HG02588 (cell line): ENCODE measurements around the gene EFNB2.

Experiments used
- ATAC-seq: cut with Tn5 transposase; IDR thresholded peaks from one replicate; pipeline ENCODE4 v1.9.1; 2021; ENCODE audit warnings: mild to moderate bottlenecking, moderate library complexity; ENCODE audit not compliant: unreplicated experiment

EFNB2 gene

DNA sequence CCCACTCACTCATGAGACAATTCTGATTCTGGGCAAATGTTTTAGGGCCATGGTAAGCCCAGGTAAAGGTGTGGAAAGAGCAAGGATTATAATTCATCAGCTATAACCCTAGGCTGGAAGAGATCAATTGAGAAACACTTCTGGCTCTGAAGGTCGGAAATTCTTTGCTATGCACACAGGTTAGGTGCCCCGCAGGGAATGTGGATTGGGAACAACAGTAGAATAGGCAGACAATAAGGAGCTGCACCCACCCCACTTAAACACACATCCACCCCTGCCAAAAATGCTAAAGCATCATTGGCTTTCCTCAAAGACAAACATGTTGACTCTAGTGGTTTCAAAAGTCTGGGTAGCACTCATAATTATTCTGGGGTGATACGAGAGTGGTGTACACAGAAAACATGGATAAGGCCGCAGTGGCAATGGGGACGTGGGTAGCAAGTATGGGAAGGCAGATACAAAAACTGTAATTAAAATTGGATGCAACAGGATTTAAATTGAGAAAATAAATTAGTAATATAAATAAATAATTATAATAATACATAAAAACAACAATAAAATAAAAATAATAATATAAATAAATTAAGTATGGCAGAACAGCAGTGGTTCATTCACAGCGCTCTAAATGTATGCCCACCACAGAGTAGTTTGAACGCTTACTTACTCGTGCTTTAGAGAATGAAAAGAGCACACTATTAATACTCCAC lies 8.6 kb downstream of the EFNB2 start:
- no peak for ATAC-seq

DNA sequence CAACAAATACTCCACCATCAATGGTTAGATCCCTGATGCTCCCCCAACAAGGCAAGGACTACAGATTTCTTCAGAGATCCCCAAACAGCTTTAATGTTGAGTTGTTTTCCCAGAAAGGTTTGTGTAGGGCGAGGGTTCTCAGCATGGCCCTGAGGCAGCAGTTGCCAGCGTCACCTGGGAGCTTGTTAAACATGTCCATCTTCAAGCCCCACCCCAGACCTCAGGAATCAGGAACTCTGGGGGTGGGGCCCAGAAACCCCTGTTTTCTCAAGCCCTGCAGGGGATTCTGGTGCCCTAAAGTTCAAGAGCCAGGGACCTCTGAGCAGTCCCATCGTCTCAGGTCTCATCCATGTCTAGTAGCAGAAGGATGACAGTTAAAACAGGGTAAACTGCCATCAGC lies 9.6 kb downstream of the EFNB2 start:
- ATAC-seq, result no peak

DNA sequence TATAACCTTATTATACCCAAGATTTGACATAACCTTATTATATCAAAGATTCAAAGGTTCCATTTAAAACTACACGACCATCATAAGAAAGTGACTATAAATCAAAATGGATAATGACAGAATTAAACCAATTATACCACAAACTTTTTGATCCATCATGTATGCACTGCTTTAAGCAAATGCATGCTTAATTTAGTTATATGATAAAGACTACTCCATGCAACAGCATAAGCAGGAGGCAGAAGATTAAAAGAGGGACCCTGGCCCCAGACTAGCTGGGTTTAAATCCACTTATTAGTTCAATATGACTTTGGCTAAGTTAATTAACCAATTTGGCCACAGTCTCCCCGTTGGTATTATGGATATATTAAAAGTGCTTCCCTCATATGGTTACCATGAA lies 11.4 kb downstream of the EFNB2 start:
- ATAC-seq, result no peak

DNA sequence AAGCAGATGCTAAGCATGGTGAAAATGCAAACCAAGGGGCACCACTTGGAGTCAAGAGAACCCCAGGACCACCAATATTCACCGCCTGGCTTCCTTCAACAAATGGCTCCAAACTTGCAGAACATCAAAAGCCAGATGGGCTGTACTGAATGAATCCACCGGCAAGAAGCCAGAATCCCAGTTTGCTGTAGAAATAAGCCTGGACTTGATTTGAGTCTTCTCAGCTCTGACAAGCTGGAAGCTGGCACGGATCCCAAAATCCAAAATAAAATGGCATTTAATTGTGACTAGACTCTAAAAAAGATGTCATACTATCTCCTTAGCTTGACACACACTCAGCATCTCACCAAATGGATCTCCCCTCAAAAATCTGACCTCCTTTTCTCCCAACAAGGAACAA lies 11.9 kb downstream of the EFNB2 start:
- ATAC-seq, result no peak

DNA sequence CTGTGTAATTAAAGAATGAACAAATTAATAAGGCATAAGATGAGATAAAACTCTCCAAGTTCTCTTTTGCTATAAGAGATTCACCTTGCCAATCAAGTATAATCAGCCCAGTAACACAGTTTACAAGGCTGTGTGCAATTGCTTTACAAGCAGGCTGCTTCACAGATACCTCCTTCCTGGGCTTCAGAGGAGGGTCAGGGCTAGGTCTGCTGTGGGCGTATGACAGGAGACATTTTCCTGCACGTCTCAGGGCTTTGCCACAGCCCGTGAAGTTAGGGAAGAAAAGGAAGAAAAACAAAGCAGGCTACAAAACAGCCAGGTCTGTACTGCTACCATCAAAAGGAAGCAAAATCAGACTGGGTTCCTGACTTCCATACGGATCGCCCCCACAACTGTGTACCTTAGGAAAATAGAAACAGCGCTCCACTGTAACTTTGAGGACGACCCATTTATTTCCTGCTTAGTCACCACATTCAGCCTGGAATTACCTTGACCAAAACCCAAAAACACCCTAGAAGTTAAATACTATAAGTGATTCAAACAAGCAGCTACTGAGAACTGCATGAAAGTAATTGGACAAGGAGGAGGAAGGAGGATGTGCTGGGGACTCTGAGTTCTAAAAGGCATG lies 12.4 kb downstream of the EFNB2 start:
- no peak for ATAC-seq

DNA sequence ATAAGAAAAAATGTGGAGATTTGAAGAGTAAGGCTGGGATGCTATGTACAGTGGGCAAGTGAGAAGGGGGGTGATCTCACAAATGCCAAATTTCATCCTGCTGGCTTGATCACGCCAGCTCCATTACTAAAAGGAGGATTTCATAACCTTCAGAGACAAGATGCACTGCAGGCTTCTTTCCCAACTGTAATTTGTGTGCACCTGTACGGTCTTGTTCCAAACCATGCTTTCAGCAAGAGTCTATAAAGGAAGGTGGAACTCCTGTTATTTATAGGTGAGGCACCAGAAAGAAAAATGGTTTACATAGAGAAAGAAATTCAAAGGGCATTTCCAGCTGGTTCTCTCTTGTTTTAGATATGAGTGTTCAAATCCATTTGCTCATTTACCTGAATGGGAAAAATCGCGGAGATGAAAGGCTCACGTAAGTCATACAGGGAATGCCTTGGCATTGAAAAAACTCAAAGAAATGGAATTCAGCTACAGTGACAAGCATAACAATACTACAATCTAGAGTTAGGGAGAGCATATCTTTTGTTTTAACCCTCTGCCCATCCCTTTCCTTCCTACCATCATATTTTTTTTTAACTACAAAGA lies 13.3 kb downstream of the EFNB2 start:
- no peak for ATAC-seq

DNA sequence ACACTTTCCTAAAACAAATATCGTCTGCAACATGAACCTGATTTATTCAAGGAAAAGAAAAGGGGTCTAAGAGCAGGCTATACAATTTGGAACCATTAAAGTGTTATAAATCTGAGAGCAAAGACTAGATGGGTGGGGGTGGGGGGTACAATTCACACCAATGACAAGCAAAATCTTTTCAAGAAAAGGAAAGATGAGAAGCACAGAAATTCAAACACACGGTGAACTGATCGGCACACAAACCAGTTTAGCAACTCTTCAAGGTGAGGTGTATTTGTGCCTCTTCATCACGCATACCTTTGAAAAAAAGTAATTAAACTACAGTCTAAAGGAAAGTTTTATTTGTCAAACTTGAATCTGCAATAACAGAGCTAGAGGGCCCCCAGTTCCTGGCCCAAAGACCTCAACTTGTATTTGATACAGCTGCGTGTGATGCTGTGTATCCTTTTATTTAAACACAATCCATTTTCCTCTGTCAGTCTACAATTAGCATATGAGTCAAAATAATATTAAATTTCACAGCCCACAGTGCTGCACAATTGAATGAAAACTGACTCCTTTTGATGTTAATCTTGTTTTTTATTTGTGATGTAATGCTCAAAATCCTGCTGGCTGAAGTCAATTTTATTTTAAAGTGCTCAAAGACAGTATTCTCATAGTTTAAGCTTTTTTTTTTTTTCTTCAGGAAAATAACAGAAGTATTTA lies 14.2 kb downstream of the EFNB2 start:
- no peak for ATAC-seq

DNA sequence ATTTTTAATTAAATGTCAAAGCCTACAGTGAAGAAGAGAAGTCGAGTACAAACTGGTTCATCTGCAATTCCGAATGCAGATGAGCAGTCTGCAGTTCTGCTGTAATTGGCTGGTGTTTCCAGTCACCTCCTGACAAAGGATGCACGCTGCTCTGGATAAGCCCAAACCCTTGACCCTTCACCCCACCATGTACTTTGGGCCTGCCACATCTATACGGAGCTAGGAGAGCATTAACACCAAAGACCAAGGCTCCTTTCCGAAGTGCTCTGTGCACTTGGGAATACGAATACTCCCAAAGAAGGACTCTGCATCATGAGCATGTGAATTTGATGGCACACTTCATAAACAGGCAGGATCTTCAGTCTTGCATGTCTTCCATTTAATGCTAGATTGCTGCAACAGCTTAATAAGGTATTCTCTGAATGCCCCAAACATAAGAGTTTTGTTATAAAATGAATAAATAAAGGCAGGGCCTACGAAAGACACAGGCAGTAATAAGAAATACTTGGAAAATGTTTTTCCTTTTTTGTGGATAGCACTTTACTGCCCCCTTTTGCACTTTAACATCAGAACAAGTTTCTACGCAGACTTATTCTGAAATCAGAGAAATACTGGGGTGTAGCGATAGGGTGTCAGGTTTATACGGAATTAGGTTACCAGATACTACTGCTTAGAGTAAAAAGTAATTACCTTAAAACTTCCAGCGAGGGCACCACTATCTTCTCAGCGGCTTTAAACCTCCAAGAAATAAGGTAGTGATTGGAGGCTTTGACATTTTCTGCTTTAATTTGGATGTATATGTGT lies 15.0 kb downstream of the EFNB2 start:
- no peak for ATAC-seq

DNA sequence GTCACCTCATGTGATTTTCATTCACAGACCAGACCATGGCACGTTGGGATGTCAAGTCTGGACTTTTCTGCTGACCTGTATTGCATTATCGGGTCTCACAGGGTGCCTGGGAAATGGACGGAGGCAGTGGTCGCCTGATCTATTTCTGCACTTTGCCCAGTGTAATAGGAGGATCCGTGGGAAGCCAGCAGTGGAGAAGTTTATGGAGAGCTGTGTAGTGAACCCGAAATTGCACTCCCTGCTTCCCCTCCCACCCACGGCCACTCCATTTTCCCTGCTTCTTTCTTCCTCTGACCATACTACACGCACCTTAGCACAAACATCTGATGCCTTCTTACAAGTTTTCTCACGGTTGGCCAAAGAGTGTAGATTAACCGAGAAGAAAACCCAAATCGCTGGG lies 16.9 kb downstream of the EFNB2 start:
- no peak for ATAC-seq

DNA sequence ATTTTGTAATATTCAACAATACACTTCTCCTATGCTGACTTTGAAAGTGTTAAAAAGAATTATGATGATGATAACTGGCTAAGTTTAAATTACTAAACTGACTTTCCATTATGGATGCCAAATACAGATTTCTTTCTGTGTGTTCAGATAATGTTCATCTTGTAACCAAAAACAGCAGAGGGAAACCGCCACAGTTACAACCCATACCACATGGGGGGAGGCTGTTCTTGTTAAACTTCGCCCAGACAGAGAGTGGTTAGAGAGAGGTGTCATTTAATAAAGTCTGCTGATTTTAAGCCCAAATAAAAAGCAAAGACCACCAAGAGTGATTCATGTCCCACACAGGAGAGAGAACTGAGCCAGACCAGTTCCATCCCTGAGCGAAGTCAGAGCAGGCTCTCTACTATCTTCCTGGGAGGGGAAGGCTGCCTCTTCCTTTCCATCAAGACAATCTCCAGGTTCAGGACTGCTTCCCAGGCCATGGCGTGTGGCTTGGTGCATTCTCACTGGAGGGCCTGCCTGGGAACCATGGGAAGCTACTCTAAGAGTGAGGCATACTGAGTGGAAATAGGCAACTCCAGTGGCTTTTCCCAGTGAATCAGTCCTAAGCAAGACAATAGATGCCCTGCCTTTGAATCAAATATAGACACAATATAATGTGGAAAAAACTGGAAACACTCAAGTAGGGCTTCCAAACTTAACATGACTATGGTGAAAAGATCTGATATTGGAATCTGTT lies 18.2 kb downstream of the EFNB2 start:
- ATAC-seq, result no peak

DNA sequence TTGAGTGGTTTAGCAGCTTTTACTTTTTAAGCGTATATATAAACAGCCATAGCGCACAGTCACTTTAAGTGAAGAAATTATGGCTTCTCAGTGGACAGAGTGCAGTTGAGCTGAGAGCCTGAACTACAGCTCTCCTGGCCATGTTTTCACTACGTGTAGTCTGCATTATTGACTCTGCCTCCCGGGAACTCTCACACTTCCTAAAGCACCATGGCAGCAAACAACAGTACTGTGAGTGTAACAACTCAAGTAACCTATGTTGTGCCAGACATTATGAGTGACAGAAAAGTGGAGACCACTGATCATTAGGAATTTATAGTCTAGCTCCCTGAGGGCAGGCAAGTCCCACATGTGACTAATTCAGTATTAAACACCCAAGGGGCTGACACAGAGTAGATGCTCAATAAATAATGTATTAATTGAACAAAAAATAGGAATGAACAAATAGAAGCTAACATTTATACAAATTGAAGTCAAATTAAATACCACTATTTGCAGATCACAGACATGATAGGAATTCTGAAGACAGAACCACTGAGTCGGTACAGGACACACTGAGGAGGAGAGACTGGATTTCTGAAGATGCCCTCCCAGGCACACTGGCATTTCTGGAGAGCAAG lies 19.7 kb downstream of the EFNB2 start:
- no peak for ATAC-seq

DNA sequence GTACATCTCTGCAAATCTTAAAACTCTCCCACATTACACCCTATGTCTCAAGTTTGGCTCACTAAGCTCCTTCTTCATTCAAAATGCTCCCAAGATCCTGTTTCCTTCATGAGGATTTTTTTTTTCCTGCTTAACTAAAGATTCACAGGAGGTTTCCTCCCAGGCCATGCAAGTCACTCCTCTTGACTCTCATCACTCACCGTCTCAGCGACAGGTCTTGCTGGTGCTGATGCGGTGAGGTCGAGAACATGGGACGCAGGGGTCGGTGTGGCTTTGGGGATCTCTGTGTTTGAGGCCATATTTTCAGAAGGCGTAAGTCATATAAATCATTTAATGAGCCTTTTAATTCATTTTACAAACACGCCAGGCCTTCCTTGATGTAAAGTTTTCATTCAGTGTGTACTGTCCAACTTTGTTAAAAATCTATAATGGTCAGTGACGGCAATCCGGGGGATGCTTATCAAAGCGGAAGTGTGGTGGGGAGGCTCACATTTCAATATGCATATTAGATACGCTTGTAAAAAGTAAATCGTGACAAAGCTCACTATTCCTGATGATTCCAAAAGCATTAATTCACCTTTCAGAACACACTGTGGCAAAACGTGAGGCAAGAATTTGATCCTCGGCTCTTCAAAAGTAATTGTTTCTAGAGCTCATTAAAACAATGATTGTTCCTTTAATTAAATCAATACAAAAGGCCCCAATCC lies 20.4 kb downstream of the EFNB2 start:
- ATAC-seq, result no peak

DNA sequence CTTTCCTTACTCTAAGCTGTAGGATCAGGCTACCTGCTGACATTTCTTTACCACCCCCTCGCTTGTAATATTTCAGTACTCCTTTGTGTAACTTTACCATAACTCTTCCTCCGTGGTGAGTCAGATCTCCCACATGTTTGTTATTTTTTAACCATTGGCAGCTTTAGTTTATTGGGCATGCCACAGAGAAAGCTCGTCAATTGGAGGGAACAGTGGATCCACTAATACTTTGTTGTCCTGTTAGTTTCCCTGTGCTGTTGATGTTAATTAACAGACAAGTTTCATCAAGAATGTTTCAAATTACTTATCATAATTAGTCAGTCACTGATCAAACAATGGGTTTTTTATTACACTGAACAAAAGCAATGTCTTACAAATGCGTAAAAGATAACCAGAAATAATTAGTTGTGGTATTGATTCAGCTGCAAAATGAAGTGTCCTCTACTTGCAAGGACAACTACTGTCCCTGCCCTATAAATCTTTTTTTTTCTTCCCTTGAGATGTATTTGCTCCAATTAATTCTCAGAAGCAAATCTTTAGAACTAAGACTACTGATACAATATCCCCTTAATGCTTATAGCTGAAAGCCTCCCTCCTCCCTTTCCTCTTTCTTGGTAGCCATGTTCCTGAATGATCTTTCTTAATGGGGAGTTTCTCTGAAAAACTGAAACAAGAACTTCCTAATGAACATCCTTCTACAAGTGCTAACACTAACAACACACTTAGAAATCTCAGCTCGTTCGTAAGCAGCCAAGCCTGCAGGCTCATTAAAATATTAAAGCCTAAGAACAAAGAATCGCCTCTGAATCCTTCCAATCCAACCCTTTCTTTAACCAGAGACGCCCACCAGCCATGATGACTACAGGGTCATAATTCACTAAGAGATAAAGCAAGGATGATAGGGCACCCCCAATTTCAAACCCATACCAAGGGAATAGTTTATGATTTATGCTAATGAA lies 22.2 kb downstream of the EFNB2 start:
- ATAC-seq, result no peak

DNA sequence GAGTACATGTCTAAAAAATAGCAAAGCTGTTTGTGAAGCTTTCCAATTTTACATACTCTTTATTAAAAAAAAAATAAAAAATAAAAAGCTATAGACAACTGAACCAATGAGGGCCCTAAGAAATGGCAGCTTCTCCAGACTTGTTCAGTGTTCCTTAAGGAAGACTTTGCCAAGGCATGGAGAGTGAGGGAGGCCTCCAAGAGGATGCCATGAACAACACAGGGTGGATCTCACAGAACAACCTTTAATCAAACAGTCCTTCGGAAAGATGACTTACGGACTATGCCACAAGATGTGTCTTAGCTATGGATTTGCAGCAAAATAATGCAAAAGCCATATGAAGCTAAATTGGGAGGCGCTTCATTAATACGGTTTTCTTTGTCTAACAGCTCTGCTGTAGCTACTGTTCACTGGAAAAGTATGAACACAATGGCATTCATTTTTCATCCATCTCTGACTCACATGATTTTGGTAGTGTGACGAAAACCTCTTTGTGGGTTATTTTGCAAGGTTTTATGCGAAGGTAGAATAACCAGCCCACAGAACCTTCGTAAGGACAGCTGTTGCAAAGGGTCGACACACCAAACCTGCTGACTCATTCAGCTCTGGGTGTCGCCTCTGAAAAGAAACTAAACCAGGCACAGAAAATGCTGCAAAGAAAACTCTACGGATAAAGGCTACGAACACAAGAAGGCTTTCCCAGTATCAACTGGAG lies 27.7 kb downstream of the EFNB2 start:
- ATAC-seq, result no peak

DNA sequence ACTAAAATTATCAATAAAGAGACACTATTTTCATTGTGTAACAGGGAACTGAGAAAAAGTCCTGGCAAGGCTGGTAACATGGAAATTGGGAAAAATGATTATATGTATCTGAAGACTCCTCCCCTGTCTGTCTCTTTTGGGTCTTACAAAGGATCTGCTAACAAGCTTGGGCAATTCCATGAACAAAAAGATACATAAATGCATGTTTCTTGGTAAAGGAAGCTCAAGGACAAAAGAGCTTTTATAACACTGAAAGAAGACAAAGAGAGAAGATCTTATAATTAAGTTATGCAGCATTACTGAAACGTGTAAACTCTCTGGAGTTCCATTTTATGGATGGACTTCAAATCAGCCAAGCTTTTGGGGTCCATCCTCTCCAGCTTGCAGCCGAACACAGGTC lies 29.2 kb downstream of the EFNB2 start:
- ATAC-seq, result no peak

DNA sequence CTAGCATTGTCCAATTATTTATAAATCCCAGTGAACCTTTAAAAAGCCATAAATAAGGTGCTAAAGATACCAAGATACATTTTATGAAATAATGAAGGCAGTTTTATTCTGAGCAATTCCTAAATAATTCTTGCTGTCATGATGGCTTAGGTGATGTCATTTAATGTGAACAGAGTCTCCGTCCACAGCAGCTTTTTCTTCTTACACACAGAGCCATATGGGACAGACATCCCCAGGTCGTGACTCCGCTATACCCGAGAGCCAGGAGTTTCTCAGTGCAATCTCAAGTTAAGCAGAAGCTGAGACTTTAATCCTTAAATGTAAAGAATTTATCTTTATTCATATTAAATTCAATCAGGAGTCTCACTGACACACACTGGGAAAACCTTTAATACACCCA lies 29.7 kb downstream of the EFNB2 start:
- no peak for ATAC-seq

DNA sequence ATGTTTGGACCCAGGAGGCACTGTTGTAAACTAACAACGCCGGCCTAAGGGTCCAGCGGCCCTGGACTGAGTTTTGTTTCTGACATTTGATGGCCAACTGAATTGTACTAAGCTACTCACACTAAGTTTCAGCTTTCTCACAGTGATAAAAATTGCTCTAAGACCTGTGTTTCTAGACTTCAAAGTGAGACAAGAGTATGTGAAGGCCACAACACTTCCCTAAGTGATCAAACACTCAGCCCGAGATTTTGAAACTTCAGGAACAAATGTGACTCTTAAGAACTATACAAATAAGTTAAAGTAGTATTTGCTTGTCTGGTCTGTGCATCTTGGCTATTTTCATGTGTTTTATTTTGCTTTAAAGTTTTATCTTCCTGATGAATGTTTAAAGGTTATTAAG lies 30.2 kb downstream of the EFNB2 start:
- no peak for ATAC-seq
